GM23338 (cell line): ENCODE results near the gene TANGO6. TPM values are rescaled to one million over a fixed set of nuclear protein-coding genes. Genes with fewer than 3 reads are reported as not detected.
A peak's percentile ranks its signal among the peaks of the same experiment; 100 is the strongest.

Source experiments
- ATAC-seq: fragments of 200-7000 bp; cut with Tn5 transposase; 3 replicates; pipeline ENCODE4 v1.9.1; 2020
- DNase-seq: peaks from one replicate; pipeline ENCODE4 v3.0.0-alpha.2; 2015; ENCODE audit warnings: low spot score
- H2AFZ ChIP-seq: fragments of 200-600 bp; sonication (generic); 2 replicates; pipeline ENCODE4 v1.8.0; 2016; ENCODE audit warnings: antibody characterized with exemption, mild to moderate bottlenecking, moderate library complexity
- H3F3A ChIP-seq: fragments of 200-600 bp; sonication (generic); replicated peaks from 2 replicates; pipeline ENCODE4 v1.8.0; 2017; ENCODE audit warnings: antibody characterized with exemption, mixed run types, low read depth
- H3K27ac ChIP-seq: fragments of 200-600 bp; sonication (generic); 2 replicates; pipeline ENCODE4 v1.6.1; 2016; ENCODE audit warnings: low read depth
- H3K27me3 ChIP-seq: fragments of 200-600 bp; sonication (generic); 2 replicates; pipeline ENCODE4 v1.8.0; 2016; ENCODE audit warnings: mild to moderate bottlenecking, mixed run types, moderate library complexity; ENCODE audit not compliant: insufficient read depth
- H3K36me3 ChIP-seq: fragments of 200-600 bp; sonication (generic); 2 replicates; pipeline ENCODE4 v1.8.0; 2016; ENCODE audit warnings: mild to moderate bottlenecking; ENCODE audit not compliant: insufficient read depth
- H3K4me1 ChIP-seq: fragments of 200-600 bp; sonication (generic); 2 replicates; pipeline ENCODE4 v1.8.0; 2016; ENCODE audit warnings: mild to moderate bottlenecking, moderate library complexity; ENCODE audit not compliant: insufficient read depth
- H3K4me2 ChIP-seq: fragments of 200-600 bp; sonication (generic); 2 replicates; pipeline ENCODE4 v1.7.1; 2017; ENCODE audit warnings: mixed run types
- H3K4me3 ChIP-seq: fragments of 200-600 bp; sonication (generic); 2 replicates; pipeline ENCODE4 v1.6.1; 2016; ENCODE audit warnings: mixed run types
- H3K79me2 ChIP-seq: fragments of 200-600 bp; sonication (generic); replicated peaks from 2 replicates; pipeline ENCODE4 v1.8.0; 2017; ENCODE audit warnings: mild to moderate bottlenecking; ENCODE audit not compliant: insufficient read depth
- H3K9me2 ChIP-seq: fragments of 200-600 bp; sonication (generic); 2 replicates; pipeline ENCODE4 v1.8.0; 2017; ENCODE audit not compliant: insufficient read depth
- H4K20me1 ChIP-seq: fragments of 200-600 bp; sonication (generic); replicated peaks from 2 replicates; pipeline ENCODE4 v1.8.0; 2017; ENCODE audit warnings: mild to moderate bottlenecking; ENCODE audit not compliant: insufficient read depth
- H3K27ac Mint-ChIP-seq: 2 replicates; pipeline ENCODE4 v1.8.0; 2020; ENCODE audit warnings: inconsistent platforms, mild to moderate bottlenecking, moderate library complexity, mixed read lengths
- H3K27me3 Mint-ChIP-seq: 3 replicates; pipeline ENCODE4 v1.8.0; 2022; ENCODE audit warnings: low read depth, mild to moderate bottlenecking, moderate library complexity, mixed read lengths, inconsistent platforms; ENCODE audit not compliant: insufficient read depth, poor library complexity
- H3K36me3 Mint-ChIP-seq: 3 replicates; pipeline ENCODE4 v1.8.0; 2021; ENCODE audit warnings: low read depth, mild to moderate bottlenecking, inconsistent platforms, moderate library complexity, mixed read lengths
- H3K4me1 Mint-ChIP-seq: 3 replicates; pipeline ENCODE4 v1.8.0; 2020; ENCODE audit warnings: mild to moderate bottlenecking, inconsistent platforms, mixed read lengths
- H3K4me3 Mint-ChIP-seq: 3 replicates; pipeline ENCODE4 v1.8.0; 2021; ENCODE audit warnings: moderate library complexity, mild to moderate bottlenecking, inconsistent platforms, mixed read lengths
- H3K9me3 Mint-ChIP-seq: 3 replicates; pipeline ENCODE4 v1.8.0; 2020; ENCODE audit warnings: moderate library complexity, mild to moderate bottlenecking, inconsistent platforms, mixed read lengths
- CTCF ChIP-seq, 2 experiments: fragments of 200-600 bp in 1 of 2; sonication (generic) in 1 of 2; conservative IDR thresholded peaks; 2 replicates each; pipeline versions ENCODE4 v1.5.1 to v1.6.1; 2016 to 2017; ENCODE audit warnings: antibody characterized with exemption in 2 of 2, low read depth in 2 of 2, mild to moderate bottlenecking in 2 of 2, moderate library complexity in 1 of 2
- JUNB ChIP-seq: IDR thresholded peaks from one replicate; pipeline ENCODE4 v1.6.1; 2016; ENCODE audit warnings: antibody characterized with exemption; ENCODE audit not compliant: unreplicated experiment
- NANOG ChIP-seq: IDR thresholded peaks from 2 replicates; pipeline ENCODE4 v1.6.1; 2016; ENCODE audit warnings: antibody characterized with exemption, borderline replicate concordance
- POLR2AphosphoS5 ChIP-seq: IDR thresholded peaks from 2 replicates; pipeline ENCODE4 v1.6.1; 2016; ENCODE audit warnings: antibody characterized with exemption, low read depth
- REST ChIP-seq: IDR thresholded peaks from one replicate; pipeline ENCODE4 v1.6.1; 2018; ENCODE audit warnings: antibody characterized with exemption; ENCODE audit not compliant: unreplicated experiment
- ZNF462 ChIP-seq: fragments of 250-450 bp; sonication (Bioruptor Pico); IDR thresholded peaks from 2 replicates; pipeline ENCODE4 v1.5.0; 2020; ENCODE audit warnings: mild to moderate bottlenecking, moderate library complexity
- polyA plus RNA-seq: library from polyadenylated mRNA; unstranded; fragments of >200 nt; fragmentation: Nextera tagmentation; extraction: Ambion mirVana; gene quantifications from 2 replicates; pipeline ENCODE4 v1.2.1, GENCODE V29; 2016
- total RNA-seq: library from RNA; depleted of rRNA; stranded (reverse); fragments of >200 nt; shearing (Covaris generic); gene quantifications from 2 replicates; pipeline ENCODE4 v1.2.3, GENCODE V29; 2014

Gene TANGO6
- total and polyA plus RNA-seq, 2 experiments from 2014 or later, result 7.2 to 23.2 TPM

GRCh38 chr16:69093974-69094373, 250.6 kb downstream of the TANGO6 start (continued):
- TF ChIP-seq POLR2AphosphoS5, result no peak
- no peak for TF ChIP-seq JUNB
- no peak for TF ChIP-seq CTCF (conservative IDR thresholded peaks at IDR 0.05; ENCODE audit: low read depth in 2 of 2)

GRCh38 chr16:69094501-69094900, 251.2 kb downstream of the TANGO6 start:
- Mint-ChIP-seq H3K36me3 (no peaks in the 10 kb centered on the region), H3K4me3 (no peak overlapping the region), H3K27me3 (peaks cover 5% of the 10 kb centered on the region), H3K9me3 (no peaks in the 10 kb centered on the region), H3K4me1 (peaks cover 29% of the 10 kb centered on the region), H3K27ac (no peak overlapping the region)
- Histone ChIP-seq H3K4me2 (no peak overlapping the region), H3K36me3 (no peaks in the 10 kb centered on the region), H3K4me1 (peaks cover 18% of the 10 kb centered on the region), H2AFZ (0 out of 2 replicates have a peak overlapping the region, but pooled peaks have one; percentile 10), H3K9me2 (no peaks in the 10 kb centered on the region), H3F3A (peaks cover 9% of the 10 kb centered on the region; the same call in 1 of the 2 replicates), H3K27me3 (no peaks in the 10 kb centered on the region), H3K79me2 (no peaks in the 10 kb centered on the region), H4K20me1 (no peaks in the 10 kb centered on the region), H3K27ac (0 out of 2 replicates have a peak overlapping the region, but pooled peaks have one; percentile 69), H3K4me3 (no peak overlapping the region)
- ATAC-seq, result no peak
- DNase-seq, result no peak
- no peak for TF ChIP-seq REST
- no peak for TF ChIP-seq ZNF462 (CRISPR knock-in tag)
- no peak for TF ChIP-seq JUNB
- no peak for TF ChIP-seq NANOG
